Duodenal mucosa (tissue), 2 donors: ENCODE measurements around the gene ARL5A.

Experiments
- H3K27ac ChIP-seq: one replicate; pipeline ENCODE4 v1.7.0; 2013; ENCODE audit warnings: low read depth, low read length
- H3K27me3 ChIP-seq, 2 donors: one replicate each; pipeline ENCODE4 v1.7.0; 2013; ENCODE audit warnings: low read length in 2 of 2, control low read depth in 1 of 2; ENCODE audit not compliant: insufficient read depth in 2 of 2, control insufficient read depth in 1 of 2
- H3K36me3 ChIP-seq, 2 donors: one replicate each; pipeline ENCODE4 v1.7.0; 2013; ENCODE audit warnings: low read length in 2 of 2, control low read depth in 1 of 2; ENCODE audit not compliant: insufficient read depth in 2 of 2, control insufficient read depth in 1 of 2
- H3K4me1 ChIP-seq, 2 donors: one replicate each; pipeline ENCODE4 v1.7.0; 2013; ENCODE audit warnings: low read length in 2 of 2, control low read depth in 1 of 2; ENCODE audit not compliant: insufficient read depth in 2 of 2, control insufficient read depth in 1 of 2
- H3K4me3 ChIP-seq, 2 donors: one replicate each; pipeline ENCODE4 v1.7.0; 2013; ENCODE audit warnings: low read length in 2 of 2, low read depth in 1 of 2
- H3K9ac ChIP-seq, 2 donors: one replicate each; pipeline ENCODE4 v1.7.0; 2013; ENCODE audit warnings: low read length in 2 of 2, low read depth in 1 of 2
- H3K9me3 ChIP-seq, 2 donors: one replicate each; pipeline ENCODE4 v1.7.0; 2013; ENCODE audit warnings: low read length in 2 of 2, control low read depth in 1 of 2; ENCODE audit not compliant: control insufficient read depth in 1 of 2

The ARL5A gene

DNA sequence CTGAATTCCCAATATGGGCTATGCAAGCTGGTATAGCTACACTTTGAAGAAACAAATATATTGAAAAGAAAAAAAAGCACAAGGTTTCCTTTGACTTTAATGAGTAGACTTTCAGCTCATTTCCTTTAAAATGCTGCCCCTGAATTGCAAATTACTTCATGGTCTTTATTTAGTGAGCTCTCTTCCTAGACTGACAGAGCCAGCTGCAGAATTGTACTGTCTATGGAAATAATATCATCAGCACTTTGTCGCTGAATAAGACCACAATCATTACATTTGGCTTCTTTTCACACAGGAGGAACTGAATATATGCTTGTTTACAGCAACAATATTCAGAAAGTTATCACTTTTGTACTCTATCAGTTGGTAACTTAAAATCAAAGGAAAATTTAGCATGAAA is 41.7 kb downstream of the ARL5A start:
- Histone ChIP-seq H3K4me1 (no peaks in the 10 kb centered on the region), H3K36me3 (peaks cover 3 to 11% of the 10 kb centered on the region in 2 donors), H3K27me3 (no peaks in the 10 kb centered on the region), H3K9me3 (no peaks in the 10 kb centered on the region), H3K4me3 (no peak overlapping the region), H3K27ac (no peak overlapping the region), H3K9ac (no peak overlapping the region)

DNA sequence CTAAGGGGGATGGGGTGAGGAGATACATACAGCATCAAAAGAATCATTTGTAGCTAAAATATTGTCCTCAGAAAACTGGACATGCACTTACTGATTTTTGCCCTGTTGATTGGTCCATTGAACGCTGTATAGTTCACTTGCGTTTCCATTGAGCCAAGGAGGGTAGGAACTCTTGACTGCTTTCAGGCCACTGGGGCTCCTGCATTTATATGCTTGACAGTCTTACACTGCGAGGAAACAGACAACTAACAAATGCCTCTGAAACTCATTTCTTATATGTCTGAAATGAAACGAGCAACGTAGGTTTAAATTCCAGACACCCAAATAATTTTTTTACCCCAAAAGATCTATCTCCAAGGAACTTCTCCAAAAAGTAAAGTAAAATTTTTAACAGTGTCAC is 42.1 kb downstream of the ARL5A start:
- no peak overlapping the region for H3K27ac ChIP-seq
- no peak overlapping the region for H3K4me3 ChIP-seq
- no peaks in the 10 kb centered on the region for H3K27me3 ChIP-seq
- no peak overlapping the region for H3K9ac ChIP-seq
- H3K4me1 ChIP-seq: no peaks in the 10 kb centered on the region
- H3K36me3 ChIP-seq: peaks cover 5 to 13% of the 10 kb centered on the region in 2 donors
- H3K9me3 ChIP-seq: no peaks in the 10 kb centered on the region

- Histone ChIP-seq H3K4me3 (no peak overlapping the region), H3K9ac (no peak overlapping the region), H3K36me3 (peaks cover 7 to 22% of the 10 kb centered on the region in 2 donors), H3K27me3 (no peaks in the 10 kb centered on the region), H3K4me1 (no peaks in the 10 kb centered on the region), H3K27ac (no peak overlapping the region), H3K9me3 (no peaks in the 10 kb centered on the region)
These were observed 45.1 kb downstream of the ARL5A start for GRCh38 chr2:151783133-151783520.

DNA sequence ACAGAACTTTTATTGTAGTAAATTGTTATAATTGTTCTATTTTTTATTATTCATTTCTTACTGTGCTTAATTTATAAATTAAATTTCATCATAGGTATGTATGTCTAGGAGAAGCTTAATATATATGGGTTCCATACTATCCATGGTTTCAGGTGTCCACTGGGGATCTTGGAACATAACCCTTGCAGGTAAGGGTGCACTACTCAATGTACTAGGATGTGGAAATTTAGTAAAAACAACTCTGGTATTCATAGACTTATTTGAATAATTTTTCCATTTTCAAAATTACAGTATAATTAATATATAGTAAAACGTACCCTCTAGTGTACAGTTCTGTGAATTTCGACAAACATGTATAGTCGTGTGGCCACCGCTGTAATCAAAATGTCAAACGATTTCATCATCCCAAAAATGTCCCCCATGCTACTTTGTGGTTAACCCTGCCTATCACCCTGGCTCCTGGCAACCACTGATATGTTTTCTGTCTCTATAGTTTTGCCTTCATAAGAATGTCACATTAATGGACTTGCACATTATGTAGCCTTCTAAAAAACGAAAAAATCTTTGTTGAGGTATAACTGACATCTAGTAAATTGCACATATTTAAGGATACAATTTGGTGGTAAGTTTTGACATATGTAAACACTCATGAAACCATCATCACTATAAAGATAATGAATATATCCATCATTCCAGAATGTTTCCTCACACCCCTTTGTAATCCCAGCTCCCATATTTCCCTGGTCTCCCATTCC is 45.7 kb downstream of the ARL5A start:
- Histone ChIP-seq H3K4me1 (no peaks in the 10 kb centered on the region), H3K27me3 (no peaks in the 10 kb centered on the region)

DNA sequence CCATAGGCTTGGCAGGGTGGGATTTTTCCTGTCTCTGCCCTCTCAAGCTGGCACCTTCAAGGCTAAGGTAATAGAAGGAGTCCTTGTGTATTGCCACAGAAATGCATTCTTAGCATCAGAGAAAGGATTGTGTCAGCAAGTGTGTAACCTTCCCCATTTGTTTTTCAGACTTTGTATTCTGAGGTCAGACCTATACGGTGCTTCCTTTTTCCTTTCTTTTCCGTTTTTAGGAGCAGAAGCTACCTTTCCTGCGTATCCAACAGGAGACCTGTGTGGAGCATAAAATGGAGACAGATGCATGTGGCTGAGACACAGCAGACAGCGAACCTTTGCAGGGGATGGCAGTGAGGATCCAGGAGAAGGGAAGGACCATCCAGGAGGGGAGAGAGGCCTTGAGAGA is 46.6 kb downstream of the ARL5A start:
- no peaks in the 10 kb centered on the region for H3K4me1 ChIP-seq
- no peaks in the 10 kb centered on the region for H3K9me3 ChIP-seq
- H3K27me3 ChIP-seq: no peaks in the 10 kb centered on the region
- peaks cover 7 to 22% of the 10 kb centered on the region in 2 donors for H3K36me3 ChIP-seq
- H3K4me3 ChIP-seq: no peak overlapping the region
- H3K9ac ChIP-seq: no peak overlapping the region
- H3K27ac ChIP-seq: no peak overlapping the region

More for the DNA sequence above, 45.7 kb downstream of the ARL5A start:
- H3K27ac ChIP-seq: no peak overlapping the region
- no peak overlapping the region for H3K4me3 ChIP-seq
- H3K36me3 ChIP-seq: peaks cover 7 to 22% of the 10 kb centered on the region in 2 donors
- H3K9me3 ChIP-seq: no peaks in the 10 kb centered on the region
- no peak overlapping the region for H3K9ac ChIP-seq

DNA sequence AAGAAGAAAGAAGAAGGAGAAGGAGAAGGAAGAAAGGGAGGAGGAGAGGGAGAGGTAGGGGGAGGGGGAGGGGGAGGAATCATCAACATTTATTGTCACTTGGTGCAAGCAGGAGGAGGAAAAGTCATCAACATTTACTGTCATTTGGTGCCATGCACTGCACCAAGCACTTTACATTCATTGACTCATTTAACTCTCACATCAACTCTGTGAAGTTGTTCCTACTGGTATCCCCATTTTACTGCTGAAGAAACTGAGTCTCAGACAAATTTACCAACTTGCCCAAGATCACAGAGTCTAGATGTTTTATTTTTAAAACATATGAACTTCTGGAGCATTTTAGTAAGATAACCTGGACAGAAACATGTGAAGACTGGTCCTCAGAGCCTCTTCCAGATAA is 47.3 kb downstream of the ARL5A start:
- Histone ChIP-seq H3K27ac (no peak overlapping the region), H3K9me3 (no peaks in the 10 kb centered on the region), H3K4me1 (no peaks in the 10 kb centered on the region), H3K4me3 (no peak overlapping the region), H3K9ac (no peak overlapping the region), H3K27me3 (no peaks in the 10 kb centered on the region), H3K36me3 (peaks cover 7 to 22% of the 10 kb centered on the region in 2 donors)

GRCh38 chr2:151777935-151778334 is 50.3 kb downstream of the ARL5A start:
- H3K27ac ChIP-seq: no peak overlapping the region
- peaks cover 4 to 16% of the 10 kb centered on the region in 2 donors for H3K36me3 ChIP-seq
- no peak overlapping the region for H3K9ac ChIP-seq
- H3K9me3 ChIP-seq: no peaks in the 10 kb centered on the region
- H3K4me1 ChIP-seq: no peaks in the 10 kb centered on the region
- no peaks in the 10 kb centered on the region for H3K27me3 ChIP-seq
- no peak overlapping the region for H3K4me3 ChIP-seq

DNA sequence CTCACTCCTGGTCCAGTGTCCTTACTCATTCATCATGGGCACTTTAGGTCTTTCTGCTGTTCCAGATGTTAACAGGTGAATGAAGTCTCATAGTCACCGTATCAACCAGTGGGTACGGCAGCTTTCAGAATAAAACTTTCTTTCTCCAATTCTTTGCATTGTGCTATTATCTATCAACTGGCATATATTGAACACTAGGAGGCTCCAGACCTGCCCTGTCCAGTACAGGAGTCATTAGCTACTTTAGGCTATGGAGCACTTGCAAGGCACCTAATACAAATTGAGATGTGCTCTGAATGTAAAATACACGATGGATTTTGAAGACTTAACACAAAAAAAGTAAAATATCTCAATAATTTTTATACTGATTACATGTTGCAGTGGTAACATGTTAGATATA is 50.7 kb downstream of the ARL5A start:
- H3K27me3 ChIP-seq: no peaks in the 10 kb centered on the region
- H3K4me3 ChIP-seq: no peak overlapping the region
- H3K9ac ChIP-seq: no peak overlapping the region
- H3K36me3 ChIP-seq: peaks cover 4 to 16% of the 10 kb centered on the region in 2 donors
- H3K27ac ChIP-seq: no peak overlapping the region
- H3K9me3 ChIP-seq: no peaks in the 10 kb centered on the region
- no peaks in the 10 kb centered on the region for H3K4me1 ChIP-seq

GRCh38 chr2:151776367-151776766 is 51.9 kb downstream of the ARL5A start:
- Histone ChIP-seq H3K4me1 (no peaks in the 10 kb centered on the region), H3K27ac (no peak overlapping the region), H3K9me3 (no peaks in the 10 kb centered on the region), H3K27me3 (no peaks in the 10 kb centered on the region), H3K36me3 (peaks cover 4 to 10% of the 10 kb centered on the region in 2 donors), H3K9ac (no peak overlapping the region), H3K4me3 (no peak overlapping the region)

DNA sequence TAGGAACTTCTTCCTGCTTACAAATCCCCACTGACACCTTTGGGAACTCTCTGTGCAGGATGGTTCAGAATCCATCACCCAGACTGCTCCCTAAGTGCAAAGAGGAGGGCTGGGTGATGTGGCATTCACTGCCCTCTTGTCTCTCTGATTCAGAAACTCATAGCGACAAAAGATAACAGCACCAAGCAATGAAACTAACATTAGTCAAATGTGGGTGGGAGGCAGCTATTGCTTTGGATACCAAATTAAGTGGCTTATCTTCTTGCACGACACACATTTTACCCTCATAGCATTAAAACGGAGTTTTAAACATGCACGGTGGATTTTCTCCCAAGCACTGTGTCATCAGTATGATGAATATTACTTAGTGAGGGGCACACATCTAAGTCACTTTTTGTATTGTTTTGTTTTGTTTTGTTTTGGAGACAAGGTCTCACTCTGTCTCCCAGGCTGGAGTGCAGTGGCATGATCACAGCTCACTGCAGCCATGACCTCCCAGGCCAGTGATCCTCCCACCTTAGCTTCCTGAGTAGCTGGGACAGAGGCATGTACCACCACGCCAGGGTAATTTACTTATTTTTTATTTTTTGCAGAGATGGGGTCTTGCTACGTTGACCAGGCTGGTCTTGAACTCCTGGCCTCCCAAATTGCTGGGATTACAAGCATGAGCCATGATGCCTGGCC is 53.0 kb downstream of the ARL5A start:
- no peak overlapping the region for H3K4me3 ChIP-seq
- H3K36me3 ChIP-seq: peaks cover 0 to 9% of the 10 kb centered on the region in 2 donors
- no peaks in the 10 kb centered on the region for H3K4me1 ChIP-seq
- H3K9ac ChIP-seq: no peak overlapping the region
- H3K9me3 ChIP-seq: no peaks in the 10 kb centered on the region
- H3K27me3 ChIP-seq: no peaks in the 10 kb centered on the region
- no peak overlapping the region for H3K27ac ChIP-seq
